Ascending aorta (tissue), 2 donors: Measurements from ENCODE around the gene ELF2. TPM values are rescaled to one million over a fixed set of nuclear protein-coding genes. Genes with fewer than 3 reads are reported as not detected.

Experiments used
- DNase-seq, 2 donors: peaks; one replicate each; pipeline ENCODE4 v3.0.0-alpha.2; 2019; ENCODE audit warnings: low spot score in 2 of 2
- H3K27ac ChIP-seq, 2 donors: fragments of 200-600 bp; sonication (generic); one replicate each; pipeline ENCODE4 v1.5.1; 2016 to 2017; ENCODE audit warnings: mild to moderate bottlenecking in 1 of 2
- H3K27me3 ChIP-seq: fragments of 200-600 bp; sonication (generic); one replicate; pipeline ENCODE4 v1.5.1; 2017
- H3K36me3 ChIP-seq, 2 donors: fragments of 200-600 bp; sonication (generic); one replicate each; pipeline ENCODE4 v1.5.1; 2016
- H3K4me1 ChIP-seq, 2 donors: fragments of 200-600 bp; sonication (generic); one replicate each; pipeline ENCODE4 v1.5.1; 2016 to 2017; ENCODE audit warnings: mild to moderate bottlenecking in 1 of 2
- H3K4me3 ChIP-seq, 2 donors: fragments of 200-600 bp; sonication (generic); one replicate each; pipeline ENCODE4 v1.5.1; 2016 to 2017; ENCODE audit warnings: mild to moderate bottlenecking in 1 of 2
- H3K9me3 ChIP-seq, 2 donors: fragments of 200-600 bp; sonication (generic); one replicate each; pipeline ENCODE4 v1.5.1; 2016
- CTCF ChIP-seq, 3 experiments: fragments of 200-600 bp in 2 of 3; fragments of 450-650 bp in 1 of 3; sonication (generic) in 2 of 3; IDR thresholded peaks; one replicate each; pipeline ENCODE4 v1.5.1; 2016 to 2019; ENCODE audit warnings: antibody characterized with exemption in 3 of 3, mild to moderate bottlenecking in 1 of 3, moderate library complexity in 1 of 3
- intact Hi-C: fragments of 100-400 bp; cut with DNase I; formaldehyde crosslinking; loops from one replicate; pipeline ENCODE4 v1.15.1; 2023
- total RNA-seq: library from RNA; depleted of rRNA; stranded (reverse); fragments of >200 nt; gene quantifications from one replicate; pipeline ENCODE4 v1.1.0, GENCODE V29; 2016

ELF2 gene
- total RNA-seq, 1 donor from 2014 or later = 20.3 TPM

GRCh38 chr4:139007640-139008039 is 169.4 kb downstream of the ELF2 start:
- no peaks in the 10 kb centered on the region for H3K36me3 ChIP-seq
- no peak overlapping the region for H3K4me3 ChIP-seq
- intact Hi-C loops = no loop called here
- DNase-seq = no peak
- no peak for TF ChIP-seq CTCF (IDR thresholded peaks at IDR 0.05)
- no peaks in the 10 kb centered on the region for H3K9me3 ChIP-seq
- H3K27me3 ChIP-seq = no peaks in the 10 kb centered on the region
- H3K27ac ChIP-seq = no peak overlapping the region
- H3K4me1 ChIP-seq = no peaks in the 10 kb centered on the region

Other genes with a start within 250 kb of the ELF2 start
- 9.9 TPM for gene NOCT, start 161.4 kb downstream of the ELF2 start, total RNA-seq
- 2.8 TPM for gene MGARP, start 103.0 kb upstream of the ELF2 start, total RNA-seq
- 6.4 TPM for gene NAA15, start 124.3 kb upstream of the ELF2 start, total RNA-seq
- 10.7 TPM for gene NDUFC1, start 125.3 kb upstream of the ELF2 start, total RNA-seq